Germinal center (tissue), 1 donor: ENCODE results near the gene TRMT2B.
"Not testable (repeated sequence)": the region's sequence is repeated elsewhere in the genome, so short reads cannot be mapped to it uniquely, and the experiment has no call there.

Experiments
- DNase-seq: peaks from one replicate; pipeline ENCODE4 v3.0.0; 2012; ENCODE audit warnings: mixed read lengths, low spot score

TRMT2B gene

GRCh38 chrX:101009090-101009489, 42.8 kb downstream of the TRMT2B start:
- no peak for DNase-seq

DNA sequence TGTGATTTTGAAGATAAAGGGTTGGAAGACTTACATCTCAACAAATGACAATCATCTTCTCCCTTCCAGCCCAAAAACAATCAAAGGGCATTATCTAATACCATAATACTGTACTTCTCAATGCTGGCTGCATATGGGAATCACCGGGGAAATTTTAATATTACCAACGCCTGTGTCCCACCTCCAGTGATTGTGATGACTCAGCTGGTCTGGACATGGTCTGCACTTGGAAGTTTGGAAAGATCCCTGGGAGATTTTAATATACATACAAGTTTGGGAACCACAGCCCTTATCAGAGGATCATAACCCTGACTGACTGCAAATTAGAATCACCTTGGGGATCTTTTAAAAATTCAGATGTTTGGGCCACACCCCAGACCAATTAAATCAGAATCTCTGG, 52.5 kb downstream of the TRMT2B start:
- no peak for DNase-seq

GRCh38 chrX:100995469-100995868, 56.4 kb downstream of the TRMT2B start:
- DNase-seq = no peak

DNA sequence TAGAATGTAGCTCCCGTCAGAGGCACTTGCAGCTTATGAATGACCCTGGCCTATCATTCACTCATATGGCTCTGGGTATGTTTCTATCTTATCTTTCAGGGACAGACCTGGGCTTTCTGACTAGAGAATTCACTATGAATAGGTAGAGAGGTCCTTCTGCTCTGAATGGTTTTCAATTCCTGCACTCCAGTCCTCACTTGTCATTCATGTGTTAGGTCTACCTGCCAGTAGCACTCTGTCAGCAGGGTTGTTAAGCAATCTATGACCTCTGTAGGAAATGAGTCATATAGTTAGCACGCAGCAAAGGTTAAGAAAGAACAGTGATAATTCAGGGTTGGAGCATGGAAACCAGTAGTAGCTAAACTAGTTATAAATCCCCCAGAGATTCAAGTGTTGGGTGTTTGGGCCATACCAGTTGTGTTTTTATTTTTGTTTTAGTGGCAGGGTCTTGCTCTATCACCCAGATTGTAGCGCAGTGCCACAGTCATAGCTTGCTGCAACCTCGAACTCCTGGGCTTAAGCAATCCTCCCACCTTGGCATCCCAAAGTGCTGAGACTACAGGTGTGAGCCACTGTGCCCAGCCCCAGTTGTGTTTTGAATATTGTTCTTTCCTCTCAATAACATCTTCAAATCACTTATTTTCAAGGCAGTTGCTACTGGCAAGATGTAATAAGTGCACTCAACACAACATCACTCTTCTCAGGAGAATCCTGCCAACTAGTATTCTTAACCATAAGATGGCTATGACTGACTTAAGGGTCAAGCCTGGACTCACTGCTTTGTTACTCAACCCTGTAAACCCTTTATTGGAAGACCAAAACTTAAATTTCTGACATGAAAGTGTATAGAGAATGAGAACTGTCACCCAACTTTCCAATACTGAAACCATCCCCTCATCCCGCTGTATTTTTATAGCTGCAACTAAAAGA, 57.3 kb downstream of the TRMT2B start:
- no peak for DNase-seq

DNA sequence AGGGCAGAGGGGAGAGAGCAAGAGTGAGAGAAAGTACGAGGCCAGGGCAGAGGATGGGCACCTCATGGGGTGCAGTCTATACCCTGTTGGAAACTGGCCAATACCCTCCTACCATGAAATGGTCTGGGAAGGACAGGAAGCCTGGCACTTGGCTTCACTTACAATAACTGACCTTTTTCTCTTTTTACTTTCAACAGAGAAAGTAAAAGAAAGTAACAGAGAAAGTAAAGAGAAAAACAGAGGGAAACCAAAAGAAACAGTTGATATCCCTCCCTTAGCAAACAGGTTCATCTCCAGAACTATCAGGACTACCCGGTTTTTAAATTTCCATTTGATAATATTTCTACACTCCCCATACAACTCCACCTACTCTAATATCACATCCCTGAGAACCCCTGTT, 61.8 kb downstream of the TRMT2B start:
- DNase-seq = no peak

DNA sequence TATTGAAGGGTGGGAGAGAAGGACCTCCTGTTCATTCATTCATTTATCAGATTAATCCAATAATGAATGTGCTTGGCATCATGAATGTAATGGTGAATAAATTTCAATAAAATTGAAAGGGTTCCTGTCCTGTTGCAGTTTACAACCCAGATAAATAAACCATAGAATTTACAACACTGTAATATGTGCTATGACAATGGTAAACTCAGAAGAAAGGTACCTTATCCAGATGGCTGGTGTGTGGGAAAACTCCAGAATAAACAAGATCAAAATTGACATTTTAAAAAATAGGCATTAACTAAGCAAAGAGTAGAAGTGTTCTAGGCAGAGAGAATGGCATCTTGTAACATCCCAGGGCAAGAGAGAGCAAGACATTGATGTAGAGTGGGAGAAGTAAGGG, 67.1 kb downstream of the TRMT2B start:
- DNase-seq = no peak

- not testable (repeated sequence) for DNase-seq
Measured at GRCh38 chrX:100981498-100981845, 70.4 kb downstream of the TRMT2B start.

DNA sequence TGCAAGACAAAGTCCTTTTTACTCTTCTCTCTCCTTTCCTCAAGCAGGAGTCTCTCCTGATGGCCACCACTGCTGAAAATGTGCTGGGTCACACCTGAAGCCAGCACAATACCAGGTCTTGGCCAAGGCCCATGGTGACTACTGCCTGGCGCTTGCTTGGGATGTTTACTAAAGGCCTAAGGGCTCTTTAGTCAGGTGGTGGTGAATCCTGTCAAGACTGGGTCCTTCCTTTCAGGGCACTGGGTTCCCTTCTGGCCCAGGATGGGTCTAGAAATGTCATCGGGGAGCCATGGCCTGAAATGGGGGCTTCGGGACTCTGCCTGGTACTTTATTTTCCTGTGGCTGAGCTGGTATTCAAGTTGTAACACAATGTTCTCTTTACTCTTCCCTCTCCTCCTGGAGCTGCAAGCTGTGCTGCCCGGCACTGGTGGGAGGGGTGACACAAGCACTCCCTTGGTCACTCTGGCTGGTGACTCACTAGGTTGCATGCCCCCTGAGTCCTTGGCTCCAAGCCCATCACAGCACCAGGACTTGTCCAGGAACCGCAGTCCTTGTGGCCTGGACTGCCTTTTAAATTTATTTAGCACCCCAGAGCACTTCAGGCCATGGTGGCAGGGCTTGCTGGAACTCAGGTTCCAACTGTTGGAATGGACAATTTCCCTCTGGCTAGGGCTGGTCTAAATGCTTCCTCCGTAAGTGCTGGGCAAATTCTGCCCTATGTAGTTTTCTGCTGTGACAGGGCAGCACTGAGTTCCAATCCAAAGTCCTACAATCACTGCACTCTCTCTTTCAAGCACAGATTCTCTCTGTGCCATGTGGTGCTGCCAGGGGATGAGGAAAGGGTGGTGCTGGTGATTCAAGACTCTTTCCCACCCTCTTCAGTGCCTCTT, 71.1 kb downstream of the TRMT2B start:
- DNase-seq = no peak

- DNase-seq = no peak
Measured at GRCh38 chrX:100979881-100980607, 71.9 kb downstream of the TRMT2B start.

- DNase-seq = no peak
Measured at GRCh38 chrX:100976211-100976610, 75.7 kb downstream of the TRMT2B start.

DNA sequence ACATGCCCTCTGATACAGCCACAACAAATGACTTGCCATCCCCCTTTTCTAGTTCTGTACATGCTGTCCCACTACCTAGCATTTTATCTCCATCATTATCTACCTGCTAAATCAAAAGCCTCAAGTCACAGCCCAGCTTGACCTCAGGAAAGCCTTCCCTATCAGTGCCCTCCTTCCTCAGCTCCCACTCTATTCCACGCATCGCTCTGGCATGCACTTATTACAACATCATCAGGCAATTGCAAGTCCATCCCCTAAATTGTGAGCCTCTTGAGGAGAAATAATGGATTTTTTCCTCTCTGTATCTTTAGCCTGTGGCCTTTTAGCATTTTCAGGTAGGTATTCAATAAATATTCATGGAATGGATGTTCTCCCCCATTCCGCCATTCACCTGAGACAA, 76.7 kb downstream of the TRMT2B start:
- DNase-seq = no peak

- no peak for DNase-seq
Measured at GRCh38 chrX:100973411-100973810, 78.5 kb downstream of the TRMT2B start.

DNA sequence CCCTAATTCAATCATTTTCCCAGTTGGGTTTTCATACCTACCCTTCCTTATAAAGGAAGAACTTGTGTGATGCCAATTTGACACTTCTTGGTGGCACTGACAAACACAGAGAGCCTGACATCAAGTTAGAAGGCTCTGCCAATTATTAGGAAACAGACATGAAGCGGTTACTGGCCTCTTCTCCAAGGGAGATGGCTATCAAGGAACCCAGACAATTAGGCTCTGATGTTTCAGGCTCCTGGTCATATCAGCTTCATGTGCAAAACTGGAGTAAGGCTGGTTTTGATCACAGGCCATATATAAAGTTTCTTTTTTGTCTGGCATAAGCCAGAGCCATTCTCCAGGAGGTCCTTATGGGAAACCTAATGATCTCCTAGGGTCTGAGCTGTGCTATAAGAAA, 82.0 kb downstream of the TRMT2B start:
- no peak for DNase-seq

DNA sequence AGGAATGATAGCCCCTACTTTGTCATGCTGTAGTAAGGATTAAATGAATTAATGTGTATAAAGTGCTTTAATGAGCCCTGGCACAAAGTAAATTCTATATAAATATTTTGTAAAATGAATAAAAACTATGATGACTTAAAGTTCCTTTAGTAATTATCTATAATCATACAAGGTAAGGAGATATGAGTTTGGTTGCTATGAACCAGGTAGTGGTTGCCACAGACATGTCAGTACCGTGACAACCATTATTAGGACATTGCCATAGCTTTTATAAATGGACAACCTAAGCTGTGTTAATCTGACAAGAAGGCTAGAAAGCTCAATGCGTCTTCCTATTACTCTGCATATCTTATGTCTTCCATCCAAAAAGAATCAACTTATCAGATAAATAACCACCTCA, 82.5 kb downstream of the TRMT2B start, which contains the start of gene ARL13A:
Gene ARL13A, plus strand, starts transcription at position 301 of the 400 bp plus-strand sequence. CDS start 3,982 bp downstream, outside the sequence.
- no peak for DNase-seq

- DNase-seq = no peak
Measured at GRCh38 chrX:100964362-100964761, 87.5 kb downstream of the TRMT2B start.

DNA sequence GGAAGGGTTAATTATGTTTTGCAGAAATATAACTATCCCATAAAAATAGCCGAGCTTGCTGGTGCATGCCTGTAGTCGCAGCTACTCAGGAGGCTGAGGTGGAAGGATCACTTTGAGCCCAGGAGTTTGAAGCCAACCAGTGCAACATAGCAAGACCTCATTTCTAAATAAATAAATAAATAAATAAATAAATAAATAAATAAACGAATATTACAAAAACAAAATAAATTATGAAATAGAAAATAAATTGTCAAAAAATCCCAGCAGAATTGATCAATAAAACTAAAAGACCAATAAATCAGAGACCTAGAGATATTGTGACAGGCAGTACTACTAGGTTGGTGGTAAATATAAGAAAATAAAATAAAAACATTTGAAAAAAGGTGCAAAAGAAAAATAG, 89.1 kb downstream of the TRMT2B start:
- DNase-seq = no peak
